OCI-LY3 (cell line): Measurements from ENCODE around the gene B3GALT6.
"Not testable (repeated sequence)": the region's sequence is repeated elsewhere in the genome, so short reads cannot be mapped to it uniquely, and the experiment has no call there.

Experiments used
- CTCF ChIP-seq: fragments of 200-600, 300-600 bp; sonication (generic); IDR thresholded peaks from 2 replicates; pipeline ENCODE4 v1.5.1; 2014; ENCODE audit warnings: antibody characterized with exemption, low read length, low read depth
- EZH2phosphoT487 ChIP-seq: fragments of 200-600 bp; shearing (Covaris generic); IDR thresholded peaks from 2 replicates; pipeline ENCODE4 v1.6.1; 2018; ENCODE audit warnings: antibody characterized with exemption, mixed run types, low read depth

GRCh38 chr1:1248009-1248913 lies 16.2 kb downstream of the B3GALT6 start:
- not testable (repeated sequence) for TF ChIP-seq CTCF, EZH2phosphoT487
